ENCODE data around the gene FRRS1. TPM values are rescaled to one million over a fixed set of nuclear protein-coding genes. Genes with fewer than 3 reads are reported as not detected.

Gene FRRS1
- total RNA-seq, 1 donor from 2014 or later: 9.1 TPM

DNA sequence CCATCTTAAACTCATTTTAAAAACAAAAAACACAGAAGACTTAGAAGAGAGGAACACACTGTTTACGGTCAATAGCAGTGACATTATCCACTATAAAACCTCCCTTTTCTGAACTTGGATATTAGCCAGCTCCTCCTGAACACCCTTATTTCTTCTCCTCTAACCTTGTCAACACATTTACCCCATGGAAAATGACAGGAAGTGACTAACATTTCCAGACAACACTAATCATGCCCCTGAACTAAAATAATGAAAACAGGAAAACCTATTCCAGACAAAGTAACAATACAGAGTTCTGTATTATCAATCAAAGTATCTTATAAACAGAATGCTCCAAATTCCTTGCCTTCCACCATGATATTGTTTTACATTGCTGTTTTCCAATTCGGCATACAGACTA, 75.3 kb downstream of the FRRS1 start:
- H3K4me1 ChIP-seq: no peaks in the 10 kb centered on the region
- H3K4me3 ChIP-seq: no peak overlapping the region
- no peaks in the 10 kb centered on the region for H3K27me3 ChIP-seq (ENCODE audit: low read depth)
- TF ChIP-seq, protein P1, sequence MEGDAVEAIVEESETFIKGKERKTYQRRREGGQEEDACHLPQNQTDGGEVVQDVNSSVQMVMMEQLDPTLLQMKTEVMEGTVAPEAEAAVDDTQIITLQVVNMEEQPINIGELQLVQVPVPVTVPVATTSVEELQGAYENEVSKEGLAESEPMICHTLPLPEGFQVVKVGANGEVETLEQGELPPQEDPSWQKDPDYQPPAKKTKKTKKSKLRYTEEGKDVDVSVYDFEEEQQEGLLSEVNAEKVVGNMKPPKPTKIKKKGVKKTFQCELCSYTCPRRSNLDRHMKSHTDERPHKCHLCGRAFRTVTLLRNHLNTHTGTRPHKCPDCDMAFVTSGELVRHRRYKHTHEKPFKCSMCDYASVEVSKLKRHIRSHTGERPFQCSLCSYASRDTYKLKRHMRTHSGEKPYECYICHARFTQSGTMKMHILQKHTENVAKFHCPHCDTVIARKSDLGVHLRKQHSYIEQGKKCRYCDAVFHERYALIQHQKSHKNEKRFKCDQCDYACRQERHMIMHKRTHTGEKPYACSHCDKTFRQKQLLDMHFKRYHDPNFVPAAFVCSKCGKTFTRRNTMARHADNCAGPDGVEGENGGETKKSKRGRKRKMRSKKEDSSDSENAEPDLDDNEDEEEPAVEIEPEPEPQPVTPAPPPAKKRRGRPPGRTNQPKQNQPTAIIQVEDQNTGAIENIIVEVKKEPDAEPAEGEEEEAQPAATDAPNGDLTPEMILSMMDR (IDR thresholded peaks at IDR 0.05): no peak
- H3K27ac ChIP-seq: no peak overlapping the region
- intact Hi-C loops (cut with DNase I): no loop called here
- H3K9me3 ChIP-seq: no peaks in the 10 kb centered on the region
- no peak for DNase-seq
- ATAC-seq: no peak
- peaks cover 19% of the 10 kb centered on the region for H3K36me3 ChIP-seq

DNA sequence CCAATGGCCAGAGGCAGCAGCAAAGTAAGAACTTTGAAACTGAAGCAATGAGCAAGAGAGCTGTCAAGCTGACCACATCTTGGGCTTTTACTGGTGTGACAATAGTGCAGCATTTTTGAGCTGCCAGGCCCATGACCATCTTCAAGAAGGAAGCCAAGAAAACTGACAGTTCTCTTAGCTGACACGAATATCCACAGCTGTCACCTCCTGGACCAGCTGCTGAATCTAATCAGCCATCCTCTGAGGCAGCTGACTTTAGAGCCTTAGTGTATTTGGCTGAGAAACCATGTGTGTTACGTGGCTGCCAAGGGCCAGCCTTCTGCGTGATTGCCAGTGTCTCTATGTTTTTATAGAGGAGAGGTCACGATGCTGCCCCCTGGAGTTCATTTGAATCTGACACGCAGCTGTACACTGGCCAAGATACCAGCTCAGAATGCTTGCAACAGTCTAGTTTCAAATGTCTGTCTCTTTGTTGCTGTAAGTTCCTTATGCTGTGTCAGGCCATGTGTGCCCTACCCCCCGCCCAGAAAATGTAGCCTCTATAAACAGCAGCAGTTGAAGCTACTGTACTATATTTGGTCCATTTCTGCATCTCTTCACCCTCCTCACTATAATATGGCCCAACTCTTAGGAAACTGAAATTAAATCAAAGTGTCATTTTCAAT, 80.8 kb downstream of the FRRS1 start:
- intact Hi-C loops (cut with DNase I): no loop called here
- Histone ChIP-seq H3K36me3 (peaks cover 19% of the 10 kb centered on the region), H3K9me3 (no peaks in the 10 kb centered on the region), H3K4me3 (no peak overlapping the region), H3K4me1 (peaks cover 9% of the 10 kb centered on the region), H3K27me3 (ENCODE audit: low read depth) (no peaks in the 10 kb centered on the region), H3K27ac (no peak overlapping the region)
- TF ChIP-seq, protein P1 (IDR thresholded peaks at IDR 0.05): peak; percentile 57
- DNase-seq (peak; percentile 69), ATAC-seq (peak; percentile 92 to 93)

DNA sequence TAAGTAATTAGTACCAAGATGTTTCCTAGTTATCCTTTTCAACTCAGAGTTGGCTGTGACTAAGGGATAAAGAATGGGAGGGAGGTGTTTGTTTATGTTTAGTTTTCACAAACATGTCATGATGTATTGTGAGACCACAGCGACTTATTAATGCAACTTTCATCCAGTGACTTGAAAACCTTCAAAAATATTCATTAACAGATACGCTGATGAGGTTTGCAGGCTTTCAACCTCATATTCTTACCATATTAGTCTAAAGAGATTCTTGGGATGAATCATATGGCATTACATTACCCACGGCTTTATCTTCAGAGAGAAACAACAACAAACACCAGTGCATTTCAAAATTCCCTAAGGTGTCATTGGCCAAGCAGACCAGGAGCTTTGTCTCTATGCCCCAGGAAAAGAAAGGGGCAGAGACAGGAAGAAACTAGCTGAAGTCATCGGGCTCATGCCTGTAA, 84.1 kb downstream of the FRRS1 start:
- ATAC-seq (no peak), DNase-seq (no peak)
- Histone ChIP-seq H3K9me3 (no peaks in the 10 kb centered on the region), H3K36me3 (peaks cover 9% of the 10 kb centered on the region), H3K4me3 (no peak overlapping the region), H3K4me1 (peaks cover 9% of the 10 kb centered on the region), H3K27ac (no peak overlapping the region), H3K27me3 (ENCODE audit: low read depth) (no peaks in the 10 kb centered on the region)
- TF ChIP-seq, protein P1 (IDR thresholded peaks at IDR 0.05): no peak
- intact Hi-C loops (cut with DNase I): no loop called here

DNA sequence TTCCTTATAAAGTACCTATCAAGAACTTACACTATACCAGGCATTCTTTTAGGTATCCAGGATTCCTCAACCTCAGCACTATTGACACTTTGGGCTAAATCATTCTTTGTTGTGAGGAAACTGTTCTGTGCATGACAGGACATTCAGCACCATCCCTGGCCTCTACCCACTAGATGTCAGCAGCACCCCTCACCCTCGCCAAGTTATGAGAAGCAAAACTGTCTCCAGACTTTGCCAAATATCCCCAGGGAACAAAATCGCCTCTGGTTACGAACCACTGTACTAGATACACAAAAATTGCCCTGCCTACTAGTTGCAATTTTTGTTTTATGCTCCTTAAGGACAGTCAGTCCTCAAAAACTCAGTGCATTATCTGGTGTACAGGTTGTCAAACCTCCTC, 84.9 kb downstream of the FRRS1 start:
- intact Hi-C loops (cut with DNase I): no loop called here
- Histone ChIP-seq H3K36me3 (peaks cover 9% of the 10 kb centered on the region), H3K27me3 (ENCODE audit: low read depth) (no peaks in the 10 kb centered on the region), H3K4me1 (peaks cover 9% of the 10 kb centered on the region), H3K27ac (no peak overlapping the region), H3K9me3 (no peaks in the 10 kb centered on the region), H3K4me3 (no peak overlapping the region)
- ATAC-seq: no peak
- TF ChIP-seq, protein P1 (IDR thresholded peaks at IDR 0.05): no peak
- DNase-seq: no peak

DNA sequence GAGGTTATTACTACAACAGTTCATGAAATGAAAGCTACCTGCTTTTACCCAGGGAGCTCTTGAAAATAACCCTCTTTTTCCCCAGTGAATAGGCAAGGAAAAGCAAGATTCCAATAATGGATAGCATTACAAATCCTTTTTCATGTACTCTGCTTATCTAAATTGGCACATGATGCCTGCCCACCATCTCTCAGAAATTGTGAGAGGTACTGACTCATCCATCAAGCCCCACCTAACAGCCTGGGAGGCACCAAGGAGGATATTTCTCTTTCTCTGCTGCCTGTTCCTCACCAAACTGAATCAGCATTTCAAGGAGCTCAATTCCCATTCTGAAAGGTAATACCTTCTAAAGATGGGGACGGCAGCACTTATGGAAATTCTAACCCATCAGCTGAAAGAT, 86.2 kb downstream of the FRRS1 start:
- TF ChIP-seq, protein P1 (IDR thresholded peaks at IDR 0.05): no peak
- Histone ChIP-seq H3K4me1 (peaks cover 1% of the 10 kb centered on the region), H3K9me3 (no peaks in the 10 kb centered on the region), H3K27ac (no peak overlapping the region), H3K27me3 (ENCODE audit: low read depth) (no peaks in the 10 kb centered on the region), H3K4me3 (no peak overlapping the region), H3K36me3 (peaks cover 9% of the 10 kb centered on the region)
- no peak for ATAC-seq
- DNase-seq: no peak
- intact Hi-C loops (cut with DNase I): no loop called here
